Tibial nerve (tissue), 4 donors: Measurements from ENCODE around the gene PSMD13. TPM values are rescaled to one million over a fixed set of nuclear protein-coding genes. Genes with fewer than 3 reads are reported as not detected.
A peak's percentile ranks its signal among the peaks of the same experiment; 100 is the strongest.

ENCODE experiments used
- DNase-seq, 2 donors: peaks; one replicate each; pipeline ENCODE4 v3.0.0-alpha.2; 2019; ENCODE audit warnings: low spot score in 2 of 2
- H3K27ac ChIP-seq, 4 donors: fragments of 200-600 bp; sonication (generic) in 3 of 4; one replicate each; pipeline ENCODE4 v1.5.1; 2017 to 2019; ENCODE audit warnings: mild to moderate bottlenecking in 1 of 4
- H3K27me3 ChIP-seq, 2 donors: fragments of 200-600 bp; sonication (generic) in 1 of 2; one replicate each; pipeline versions ENCODE4 v1.5.1 to v1.6.0; 2017 to 2019
- H3K36me3 ChIP-seq, 3 donors: fragments of 200-600 bp; sonication (generic); one replicate each; pipeline ENCODE4 v1.5.1; 2018 to 2019
- H3K4me1 ChIP-seq, 4 donors: fragments of 200-600 bp; sonication (generic) in 3 of 4; one replicate each; pipeline ENCODE4 v1.5.1; 2017 to 2019
- H3K4me3 ChIP-seq, 4 donors: fragments of 200-600 bp; sonication (generic) in 3 of 4; one replicate each; pipeline ENCODE4 v1.5.1; 2017 to 2019; ENCODE audit warnings: mild to moderate bottlenecking in 1 of 4, moderate library complexity in 1 of 4
- H3K9me3 ChIP-seq, 4 donors: fragments of 200-600 bp; sonication (generic) in 3 of 4; one replicate each; pipeline ENCODE4 v1.5.1; 2017 to 2019
- CTCF ChIP-seq, 5 experiments: fragments of 200-600 bp in 3 of 5; fragments of 450-650 bp in 2 of 5; sonication (generic) in 3 of 5; IDR thresholded peaks; one replicate each; pipeline ENCODE4 v1.5.1; 2016 to 2019; ENCODE audit warnings: antibody characterized with exemption in 5 of 5, mild to moderate bottlenecking in 3 of 5, moderate library complexity in 2 of 5
- EP300 ChIP-seq, 2 donors: sonication (generic); formaldehyde crosslinking; IDR thresholded peaks; one replicate each; pipeline ENCODE4 v1.6.1; 2017; ENCODE audit warnings: antibody characterized with exemption in 2 of 2, mild to moderate bottlenecking in 1 of 2
- POLR2A ChIP-seq, 2 donors: fragments of 450-650 bp; IDR thresholded peaks; one replicate each; pipeline ENCODE4 v1.6.1; 2017; ENCODE audit warnings: antibody characterized with exemption in 2 of 2, mild to moderate bottlenecking in 2 of 2, moderate library complexity in 2 of 2
- WGBS, 2 donors: methylation state at CpG; one replicate each; pipeline ENCODE4 v1.1.5; 2018; 5-methylcytosine and 5-hydroxymethylcytosine counted together
- total RNA-seq, 4 donors: library from RNA; depleted of rRNA; stranded (reverse); fragments of >200 nt; gene quantifications; one replicate each; pipeline ENCODE4 v1.1.0, GENCODE V29; 2016

PSMD13 gene
- total RNA-seq, 4 donors from 2014 or later: 72.0 to 136 (median 120) TPM

DNA sequence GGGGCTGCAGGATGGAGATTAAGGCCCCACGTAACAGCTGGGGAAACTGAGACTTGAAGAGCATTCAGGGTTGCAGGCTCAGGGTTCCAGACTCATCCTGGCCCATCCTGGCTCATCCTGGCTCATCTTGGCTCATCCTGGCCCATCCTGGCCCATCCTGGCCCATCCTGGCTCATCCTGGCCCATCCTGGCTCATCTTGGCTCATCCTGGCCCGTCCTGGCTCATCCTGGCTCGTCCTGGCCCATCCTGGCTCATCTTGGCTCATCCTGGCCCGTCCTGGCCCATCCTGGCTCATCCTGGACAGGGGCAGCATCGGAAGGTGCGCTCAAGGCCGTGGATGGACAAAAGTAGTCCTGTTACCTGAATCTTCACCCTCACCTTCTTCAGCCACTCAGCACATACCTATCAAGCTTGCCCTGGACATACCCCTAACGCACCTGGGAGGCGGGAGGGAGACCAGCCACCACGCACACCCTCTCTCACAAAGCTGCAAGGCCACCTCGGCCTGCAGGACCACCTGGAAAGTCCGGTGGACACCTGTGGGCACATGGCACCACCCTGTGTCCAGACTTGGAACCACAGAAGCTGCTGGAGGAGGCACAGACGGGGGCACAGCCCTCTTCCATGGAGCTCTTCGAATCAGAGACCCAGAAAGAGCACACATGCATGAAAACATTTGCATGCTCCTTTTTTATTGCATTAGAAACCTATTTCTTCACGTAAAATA lies 21.2 kb downstream of the PSMD13 start:
- H3K4me1 ChIP-seq: no peaks in the 10 kb centered on the region
- WGBS, 2 donors: 77 to 78% methylated on average over 14 to 15 of the region's 15 CpGs
- H3K36me3 ChIP-seq: peaks cover 0 to 10% (median 0%) of the 10 kb centered on the region in 3 donors
- H3K4me3 ChIP-seq: no peak overlapping the region
- no peak for DNase-seq
- H3K27me3 ChIP-seq: no peaks in the 10 kb centered on the region
- no peak for TF ChIP-seq EP300 (IDR thresholded peaks at IDR 0.05)
- no peak for TF ChIP-seq CTCF (IDR thresholded peaks at IDR 0.05)
- TF ChIP-seq POLR2A (IDR thresholded peaks at IDR 0.05): no peak
- H3K9me3 ChIP-seq: no peaks in the 10 kb centered on the region
- H3K27ac ChIP-seq: no peak overlapping the region

- Histone ChIP-seq H3K27me3 (no peaks in the 10 kb centered on the region), H3K36me3 (no peaks in the 10 kb centered on the region), H3K4me1 (no peaks in the 10 kb centered on the region), H3K9me3 (no peaks in the 10 kb centered on the region), H3K27ac (no peak overlapping the region), H3K4me3 (no peak overlapping the region)
- WGBS, 2 donors: 81% methylated on average over 10 of the region's 10 CpGs
- TF ChIP-seq POLR2A (IDR thresholded peaks at IDR 0.05) (no peak), CTCF (IDR thresholded peaks at IDR 0.05) (no peak), EP300 (IDR thresholded peaks at IDR 0.05) (no peak)
- no peak for DNase-seq
Measured at GRCh38 chr11:259413-259812, 22.6 kb downstream of the PSMD13 start.

DNA sequence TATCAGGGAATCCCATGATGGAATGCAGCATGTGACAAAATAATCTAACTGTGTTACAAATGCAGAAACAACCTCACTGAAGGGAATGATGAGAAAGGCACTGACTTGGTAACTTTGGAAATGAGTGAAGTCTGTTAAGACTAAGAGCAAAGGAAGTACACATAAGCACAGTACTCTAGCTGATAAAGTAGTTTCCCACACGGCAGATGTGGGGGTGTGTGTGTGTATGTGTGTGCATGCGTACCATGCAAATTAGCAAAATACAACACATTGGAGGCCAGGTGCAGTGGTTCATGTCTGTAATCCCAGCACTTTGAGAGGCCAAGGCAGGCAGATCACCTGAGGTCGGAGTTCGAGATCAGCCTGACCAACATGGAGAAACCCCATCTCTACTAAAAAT lies 24.8 kb downstream of the PSMD13 start:
- WGBS, 2 donors: 81 to 88% methylated on average over 4 of the region's 4 CpGs
- Histone ChIP-seq H3K9me3 (peaks cover 0 to 11% (median 0%) of the 10 kb centered on the region in 4 donors), H3K36me3 (no peaks in the 10 kb centered on the region), H3K4me3 (no peak overlapping the region), H3K27me3 (no peaks in the 10 kb centered on the region), H3K4me1 (no peaks in the 10 kb centered on the region), H3K27ac (no peak overlapping the region)
- no peak for TF ChIP-seq EP300 (IDR thresholded peaks at IDR 0.05)
- TF ChIP-seq POLR2A (IDR thresholded peaks at IDR 0.05): no peak
- no peak for TF ChIP-seq CTCF (IDR thresholded peaks at IDR 0.05)
- DNase-seq: no peak

- no peak for TF ChIP-seq EP300 (IDR thresholded peaks at IDR 0.05)
- no peak for TF ChIP-seq POLR2A (IDR thresholded peaks at IDR 0.05)
- TF ChIP-seq CTCF (IDR thresholded peaks at IDR 0.05): no peak
- peaks cover 0 to 11% (median 0%) of the 10 kb centered on the region in 4 donors for H3K9me3 ChIP-seq
- 60 to 65% methylated on average over 5 to 6 of the region's 13 CpGs for WGBS, 2 donors
- H3K27me3 ChIP-seq: no peaks in the 10 kb centered on the region
- peaks cover 0 to 24% (median 8%) of the 10 kb centered on the region in 4 donors for H3K4me1 ChIP-seq
- H3K4me3 ChIP-seq: no peak overlapping the region
- DNase-seq: peak in 1 of 2 donors; percentile 27
- H3K36me3 ChIP-seq: no peaks in the 10 kb centered on the region
- H3K27ac ChIP-seq: peak overlapping the region in 2 of 4 donors; percentile 38 to 58
Measured at GRCh38 chr11:266676-267439, 30.1 kb downstream of the PSMD13 start.

- peak overlapping the region; percentile 17 to 50 (median 28) for H3K4me3 ChIP-seq
- peaks cover 0 to 24% (median 8%) of the 10 kb centered on the region in 4 donors for H3K4me1 ChIP-seq
- no peak for TF ChIP-seq EP300 (IDR thresholded peaks at IDR 0.05)
- peak in 1 of 2 donors; percentile 46 for TF ChIP-seq POLR2A (IDR thresholded peaks at IDR 0.05)
- TF ChIP-seq CTCF (IDR thresholded peaks at IDR 0.05): no peak
- no peaks in the 10 kb centered on the region for H3K36me3 ChIP-seq
- no peaks in the 10 kb centered on the region for H3K27me3 ChIP-seq
- 39 to 41% methylated on average over 15 of the region's 18 CpGs for WGBS, 2 donors
- peak in 1 of 2 donors; percentile 53 for DNase-seq
- peak overlapping the region; percentile 67 to 87 (median 84) for H3K27ac ChIP-seq
- H3K9me3 ChIP-seq: peaks cover 0 to 11% (median 0%) of the 10 kb centered on the region in 4 donors
Measured at GRCh38 chr11:267491-267994, 30.8 kb downstream of the PSMD13 start.
